Duodenal mucosa (tissue), 2 donors: ENCODE data around the gene NXT1.

ENCODE experiments used
- H3K27ac ChIP-seq: one replicate; pipeline ENCODE4 v1.7.0; 2013; ENCODE audit warnings: low read depth, low read length
- H3K27me3 ChIP-seq, 2 donors: one replicate each; pipeline ENCODE4 v1.7.0; 2013; ENCODE audit warnings: low read length in 2 of 2, control low read depth in 1 of 2; ENCODE audit not compliant: insufficient read depth in 2 of 2, control insufficient read depth in 1 of 2
- H3K36me3 ChIP-seq, 2 donors: one replicate each; pipeline ENCODE4 v1.7.0; 2013; ENCODE audit warnings: low read length in 2 of 2, control low read depth in 1 of 2; ENCODE audit not compliant: insufficient read depth in 2 of 2, control insufficient read depth in 1 of 2
- H3K4me1 ChIP-seq, 2 donors: one replicate each; pipeline ENCODE4 v1.7.0; 2013; ENCODE audit warnings: low read length in 2 of 2, control low read depth in 1 of 2; ENCODE audit not compliant: insufficient read depth in 2 of 2, control insufficient read depth in 1 of 2
- H3K4me3 ChIP-seq, 2 donors: one replicate each; pipeline ENCODE4 v1.7.0; 2013; ENCODE audit warnings: low read length in 2 of 2, low read depth in 1 of 2
- H3K9ac ChIP-seq, 2 donors: one replicate each; pipeline ENCODE4 v1.7.0; 2013; ENCODE audit warnings: low read length in 2 of 2, low read depth in 1 of 2
- H3K9me3 ChIP-seq, 2 donors: one replicate each; pipeline ENCODE4 v1.7.0; 2013; ENCODE audit warnings: low read length in 2 of 2, control low read depth in 1 of 2; ENCODE audit not compliant: control insufficient read depth in 1 of 2

NXT1 gene

GRCh38 chr20:23367770-23368169 is 17.2 kb downstream of the NXT1 start:
- H3K27ac ChIP-seq: no peak overlapping the region
- no peak overlapping the region for H3K4me3 ChIP-seq
- no peaks in the 10 kb centered on the region for H3K27me3 ChIP-seq
- H3K36me3 ChIP-seq: peaks cover 43 to 49% of the 10 kb centered on the region in 2 donors
- no peaks in the 10 kb centered on the region for H3K9me3 ChIP-seq
- no peak overlapping the region for H3K9ac ChIP-seq
- H3K4me1 ChIP-seq: peaks cover 23 to 24% of the 10 kb centered on the region in 2 donors

GRCh38 chr20:23368316-23369071 is 17.9 kb downstream of the NXT1 start:
- peaks cover 43 to 56% of the 10 kb centered on the region in 2 donors for H3K36me3 ChIP-seq

GRCh38 chr20:23369072-23369823 is 18.7 kb downstream of the NXT1 start:
- Histone ChIP-seq H3K27ac (no peak overlapping the region), H3K27me3 (no peaks in the 10 kb centered on the region), H3K9ac (no peak overlapping the region), H3K4me1 (peaks cover 16 to 17% of the 10 kb centered on the region in 2 donors), H3K9me3 (no peaks in the 10 kb centered on the region), H3K4me3 (no peak overlapping the region), H3K36me3 (peaks cover 42 to 63% of the 10 kb centered on the region in 2 donors)

More at GRCh38 chr20:23368316-23369071, 17.9 kb downstream of the NXT1 start:
- no peak overlapping the region for H3K27ac ChIP-seq
- H3K27me3 ChIP-seq: no peaks in the 10 kb centered on the region
- no peak overlapping the region for H3K9ac ChIP-seq
- no peak overlapping the region for H3K4me3 ChIP-seq
- H3K9me3 ChIP-seq: no peaks in the 10 kb centered on the region
- peaks cover 17% of the 10 kb centered on the region in 2 donors for H3K4me1 ChIP-seq

- Histone ChIP-seq H3K27ac (no peak overlapping the region), H3K27me3 (no peaks in the 10 kb centered on the region), H3K9me3 (no peaks in the 10 kb centered on the region), H3K4me1 (peaks cover 16 to 17% of the 10 kb centered on the region in 2 donors), H3K36me3 (peaks cover 38 to 60% of the 10 kb centered on the region in 2 donors), H3K9ac (no peak overlapping the region), H3K4me3 (no peak overlapping the region)
These were observed 19.7 kb downstream of the NXT1 start for GRCh38 chr20:23370274-23370673.

- Histone ChIP-seq H3K9ac (no peak overlapping the region), H3K36me3 (peaks cover 38 to 61% of the 10 kb centered on the region in 2 donors), H3K4me1 (peaks cover 12 to 16% of the 10 kb centered on the region in 2 donors), H3K27ac (no peak overlapping the region), H3K27me3 (no peaks in the 10 kb centered on the region), H3K9me3 (no peaks in the 10 kb centered on the region), H3K4me3 (no peak overlapping the region)
These were observed 20.3 kb downstream of the NXT1 start for GRCh38 chr20:23370873-23371272.

- H3K9me3 ChIP-seq: no peaks in the 10 kb centered on the region
- peaks cover 6 to 10% of the 10 kb centered on the region in 2 donors for H3K4me1 ChIP-seq
- H3K27ac ChIP-seq: no peak overlapping the region
- H3K9ac ChIP-seq: no peak overlapping the region
- H3K27me3 ChIP-seq: no peaks in the 10 kb centered on the region
- no peak overlapping the region for H3K4me3 ChIP-seq
- H3K36me3 ChIP-seq: peaks cover 41 to 66% of the 10 kb centered on the region in 2 donors
These were observed 20.9 kb downstream of the NXT1 start for GRCh38 chr20:23371496-23371895.

- Histone ChIP-seq H3K36me3 (peaks cover 39 to 68% of the 10 kb centered on the region in 2 donors), H3K4me1 (no peaks in the 10 kb centered on the region), H3K9ac (no peak overlapping the region), H3K27me3 (no peaks in the 10 kb centered on the region), H3K4me3 (no peak overlapping the region), H3K27ac (no peak overlapping the region), H3K9me3 (no peaks in the 10 kb centered on the region)
These were observed 23.9 kb downstream of the NXT1 start for GRCh38 chr20:23374441-23374840.

GRCh38 chr20:23375827-23376226 is 25.2 kb downstream of the NXT1 start:
- no peak overlapping the region for H3K27ac ChIP-seq
- no peaks in the 10 kb centered on the region for H3K27me3 ChIP-seq
- peaks cover 30 to 62% of the 10 kb centered on the region in 2 donors for H3K36me3 ChIP-seq
- no peak overlapping the region for H3K4me3 ChIP-seq
- no peaks in the 10 kb centered on the region for H3K4me1 ChIP-seq
- no peaks in the 10 kb centered on the region for H3K9me3 ChIP-seq
- no peak overlapping the region for H3K9ac ChIP-seq

- H3K4me1 ChIP-seq: no peaks in the 10 kb centered on the region
- peaks cover 18 to 36% of the 10 kb centered on the region in 2 donors for H3K36me3 ChIP-seq
- no peak overlapping the region for H3K4me3 ChIP-seq
- no peak overlapping the region for H3K9ac ChIP-seq
- no peaks in the 10 kb centered on the region for H3K27me3 ChIP-seq
- no peaks in the 10 kb centered on the region for H3K9me3 ChIP-seq
- no peak overlapping the region for H3K27ac ChIP-seq
These were observed 29.2 kb downstream of the NXT1 start for GRCh38 chr20:23379772-23380171.

GRCh38 chr20:23381876-23382275 is 31.3 kb downstream of the NXT1 start:
- Histone ChIP-seq H3K27ac (no peak overlapping the region), H3K27me3 (no peaks in the 10 kb centered on the region), H3K4me3 (no peak overlapping the region), H3K36me3 (peaks cover 11 to 24% of the 10 kb centered on the region in 2 donors), H3K9me3 (no peaks in the 10 kb centered on the region), H3K4me1 (peaks cover 7% of the 10 kb centered on the region in 2 donors), H3K9ac (no peak overlapping the region)
